Activated naive CD8-positive, alpha-beta T cell treated with anti-CD3 and anti-CD28 coated beads, Interleukin-2, amount 50 U/mL, for 16 hours (primary cell): ENCODE data around the gene ZBTB9.

Source experiments
- DNase-seq: peaks from one replicate; pipeline ENCODE4 v3.0.0-alpha.2; 2020; ENCODE audit warnings: low read depth, low spot score

ZBTB9 gene

GRCh38 chr6:33419580-33420490 lies 34.5 kb upstream of the ZBTB9 start, which contains the start of gene SYNGAP1:
Gene SYNGAP1 (plus strand): TSS chr6:33420065. CDS start chr6:33420265, 200 bp downstream.
- DNase-seq, result no peak

GRCh38 chr6:33420491-33421343 lies 33.7 kb upstream of the ZBTB9 start:
- DNase-seq, result no peak

GRCh38 chr6:33421344-33421643 lies 33.1 kb upstream of the ZBTB9 start:
- DNase-seq, result no peak

GRCh38 chr6:33423777-33424176 lies 30.6 kb upstream of the ZBTB9 start:
- no peak for DNase-seq

GRCh38 chr6:33424855-33425667 lies 29.3 kb upstream of the ZBTB9 start:
- DNase-seq, result no peak

GRCh38 chr6:33425668-33426577 lies 28.5 kb upstream of the ZBTB9 start:
- peak; percentile 47 for DNase-seq

GRCh38 chr6:33426590-33427511 lies 27.5 kb upstream of the ZBTB9 start:
- no peak for DNase-seq

GRCh38 chr6:33427585-33428223 lies 26.7 kb upstream of the ZBTB9 start:
- DNase-seq, result no peak

- DNase-seq, result no peak
Measured at GRCh38 chr6:33428224-33428965, 26.0 kb upstream of the ZBTB9 start.

- DNase-seq, result no peak
Measured at GRCh38 chr6:33428966-33429749, 25.2 kb upstream of the ZBTB9 start.

- no peak for DNase-seq
Measured at GRCh38 chr6:33429750-33430052, 24.7 kb upstream of the ZBTB9 start.

- no peak for DNase-seq
Measured at GRCh38 chr6:33430334-33430733, 24.0 kb upstream of the ZBTB9 start.

- peak; percentile 72 for DNase-seq
Measured at GRCh38 chr6:33430991-33431879, 23.1 kb upstream of the ZBTB9 start.

GRCh38 chr6:33431880-33432541 lies 22.4 kb upstream of the ZBTB9 start:
- DNase-seq, result no peak

- no peak for DNase-seq
Measured at GRCh38 chr6:33432546-33432945, 21.8 kb upstream of the ZBTB9 start.

GRCh38 chr6:33433001-33433543 lies 21.3 kb upstream of the ZBTB9 start:
- DNase-seq, result no peak
